HG03432 (cell line): ENCODE measurements around the gene EGLN1.

ENCODE experiments used
- ATAC-seq: cut with Tn5 transposase; IDR thresholded peaks from one replicate; pipeline ENCODE4 v1.9.1; 2021; ENCODE audit warnings: mild to moderate bottlenecking, moderate library complexity; ENCODE audit not compliant: unreplicated experiment

EGLN1 gene

GRCh38 chr1:231401478-231401877, 20.6 kb downstream of the EGLN1 start:
- no peak for ATAC-seq

- no peak for ATAC-seq
Observed at GRCh38 chr1:231397886-231398671, 24.0 kb downstream of the EGLN1 start.

DNA sequence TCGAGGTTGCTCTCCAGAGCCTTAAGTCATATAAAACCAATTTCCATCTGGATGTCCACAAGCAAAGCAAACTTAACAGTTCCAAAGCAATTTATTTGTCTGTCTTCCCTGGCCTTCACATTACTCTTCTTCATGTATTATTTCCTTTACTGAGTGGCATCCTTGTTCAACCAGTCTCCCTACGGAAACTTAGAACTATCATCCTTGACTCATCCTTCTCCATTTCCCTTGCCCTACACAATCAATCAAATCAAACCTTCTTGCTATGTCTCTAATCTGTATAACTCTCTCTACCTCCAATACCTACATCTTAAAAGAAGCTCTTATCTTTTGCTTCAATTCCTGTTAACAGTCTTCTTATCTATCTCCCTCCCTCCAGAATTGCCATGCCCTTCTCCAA, 25.4 kb downstream of the EGLN1 start:
- ATAC-seq, result no peak

GRCh38 chr1:231395998-231396390, 26.1 kb downstream of the EGLN1 start:
- ATAC-seq, result no peak

- no peak for ATAC-seq
Observed at GRCh38 chr1:231395076-231395997, 26.8 kb downstream of the EGLN1 start.

DNA sequence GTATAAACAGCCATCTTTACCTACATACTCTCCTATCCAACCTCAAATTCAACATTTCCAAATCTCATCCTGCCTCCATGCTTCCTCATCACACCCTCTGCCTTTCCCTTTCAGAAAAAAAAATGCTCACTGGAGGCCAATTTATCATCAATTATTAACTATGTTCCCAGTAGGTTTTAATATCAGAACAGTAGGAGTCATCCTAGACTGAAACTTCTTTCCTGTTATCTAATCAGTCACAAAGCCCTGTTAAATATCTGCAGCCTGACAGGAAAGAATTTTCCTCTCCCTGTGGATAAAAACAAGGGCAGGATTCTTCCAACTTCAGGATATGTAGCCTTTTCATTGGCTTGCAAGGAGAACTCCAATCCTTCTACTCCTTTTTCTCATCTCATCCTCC, 28.4 kb downstream of the EGLN1 start:
- no peak for ATAC-seq

DNA sequence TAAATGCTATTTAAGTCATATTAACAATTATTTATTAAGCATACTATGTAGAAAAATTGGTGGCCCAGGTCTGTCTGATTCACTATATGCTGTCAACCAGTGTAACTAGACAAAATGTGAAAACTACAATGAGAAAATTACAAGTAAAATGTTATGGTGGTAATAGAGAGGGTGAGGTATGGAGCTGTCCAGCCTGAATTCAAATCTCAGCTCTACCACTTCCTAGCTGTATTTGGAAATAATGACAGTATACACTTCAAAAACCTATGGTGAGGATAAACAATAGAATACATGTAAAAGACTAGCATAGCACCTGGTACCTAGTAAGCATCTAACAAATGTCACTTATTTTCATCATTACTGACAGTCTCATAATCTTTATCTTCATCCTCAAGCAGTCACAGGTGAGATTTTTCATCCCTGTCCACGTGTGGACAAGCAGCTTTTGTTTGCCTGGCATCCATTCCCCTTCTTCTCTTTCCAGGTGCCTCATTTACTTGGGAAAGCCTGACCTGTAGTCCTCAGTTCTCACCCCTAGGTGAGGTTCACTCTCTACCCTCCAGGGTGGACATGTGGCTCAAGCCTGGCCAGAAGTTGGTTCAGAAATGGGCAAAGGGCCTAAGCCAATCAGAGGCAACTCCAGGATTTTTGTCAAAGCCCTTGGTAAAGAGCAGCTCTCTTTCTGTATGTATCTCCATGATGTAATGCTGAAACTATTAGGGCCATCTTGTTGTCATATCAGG, 29.5 kb downstream of the EGLN1 start:
- ATAC-seq, result no peak

DNA sequence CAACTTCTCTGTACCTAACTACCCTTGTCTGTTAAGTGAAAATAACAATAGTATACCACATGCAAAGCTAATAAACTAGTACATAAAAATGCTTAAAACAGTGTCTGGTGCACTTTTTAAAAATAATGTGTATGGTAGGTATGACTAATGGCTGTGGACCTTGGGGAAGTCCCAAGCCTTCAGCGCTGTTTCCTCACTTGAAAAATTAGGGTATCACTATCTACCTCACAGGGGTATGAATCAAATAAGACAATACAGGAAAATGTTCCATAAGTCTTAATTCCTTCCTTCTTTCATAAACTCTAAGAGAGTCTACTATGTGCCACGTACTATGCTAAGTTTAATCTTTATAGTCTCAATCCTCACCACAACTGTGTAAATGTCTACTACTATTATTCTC, 32.0 kb downstream of the EGLN1 start:
- peak; percentile 68 for ATAC-seq

GRCh38 chr1:231387770-231388669, 34.1 kb downstream of the EGLN1 start:
- ATAC-seq, result no peak

DNA sequence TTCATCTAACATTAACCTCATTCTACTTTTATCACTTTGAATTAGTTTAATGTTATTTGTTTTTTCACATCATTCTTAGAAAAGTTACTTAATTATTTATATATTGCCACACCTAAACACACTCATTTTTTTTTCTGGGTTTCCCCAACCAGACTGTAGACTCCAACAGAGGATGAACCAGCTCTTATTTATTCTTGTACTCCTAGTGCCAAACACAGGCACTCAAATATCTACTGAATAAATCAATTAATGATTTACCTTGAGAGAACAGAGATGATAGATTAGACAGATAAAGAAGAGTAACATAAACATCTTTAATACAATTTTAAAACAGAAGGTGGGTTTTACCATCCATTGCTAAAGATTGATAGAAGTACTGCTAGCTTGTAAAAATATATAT, 35.6 kb downstream of the EGLN1 start:
- ATAC-seq, result no peak

GRCh38 chr1:231385416-231385748, 36.7 kb downstream of the EGLN1 start:
- no peak for ATAC-seq

GRCh38 chr1:231384696-231385415, 37.2 kb downstream of the EGLN1 start:
- no peak for ATAC-seq

- ATAC-seq, result no peak
Observed at GRCh38 chr1:231383159-231383860, 38.8 kb downstream of the EGLN1 start.

DNA sequence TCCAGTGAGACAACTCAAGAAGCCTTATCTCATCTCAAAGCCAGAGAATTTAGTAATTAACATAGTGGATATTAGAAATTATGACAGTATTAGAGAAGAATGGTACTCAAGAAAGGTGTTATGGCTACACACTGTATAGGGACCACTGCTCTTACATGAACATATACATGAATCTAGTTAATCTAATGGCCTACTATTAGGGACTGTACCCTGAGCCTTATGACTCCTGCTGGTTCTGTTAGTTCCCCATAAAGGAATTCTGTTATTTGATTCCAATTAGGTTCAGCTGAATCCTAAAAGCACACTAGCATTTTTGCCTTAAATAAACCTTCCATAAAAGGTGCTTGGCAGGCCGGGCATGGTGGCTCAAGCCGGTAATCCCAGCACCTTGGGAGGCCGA, 39.7 kb downstream of the EGLN1 start:
- no peak for ATAC-seq

- ATAC-seq, result no peak
Observed at GRCh38 chr1:231381729-231382128, 40.4 kb downstream of the EGLN1 start.

- ATAC-seq, result peak; percentile 75
Observed at GRCh38 chr1:231376875-231377549, 45.1 kb downstream of the EGLN1 start.

DNA sequence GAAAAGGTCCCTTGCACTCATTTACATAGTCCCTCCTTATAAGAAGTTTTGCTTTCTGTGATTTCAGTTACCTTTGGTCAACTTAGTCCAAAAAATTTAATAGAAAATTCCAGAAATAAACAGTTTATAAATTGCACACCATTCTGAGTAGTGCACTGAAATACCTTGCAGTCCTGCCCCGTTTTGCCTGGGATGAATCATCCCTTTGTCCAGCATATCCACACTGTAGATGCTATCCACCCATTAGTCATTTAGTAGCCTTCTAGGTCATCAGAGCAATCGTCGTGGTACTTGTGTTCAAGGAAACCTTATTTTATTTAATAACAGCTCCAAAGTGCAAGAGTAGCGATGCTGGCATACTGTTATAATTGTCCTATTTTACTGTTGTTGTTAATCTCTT, 46.0 kb downstream of the EGLN1 start:
- ATAC-seq, result no peak

DNA sequence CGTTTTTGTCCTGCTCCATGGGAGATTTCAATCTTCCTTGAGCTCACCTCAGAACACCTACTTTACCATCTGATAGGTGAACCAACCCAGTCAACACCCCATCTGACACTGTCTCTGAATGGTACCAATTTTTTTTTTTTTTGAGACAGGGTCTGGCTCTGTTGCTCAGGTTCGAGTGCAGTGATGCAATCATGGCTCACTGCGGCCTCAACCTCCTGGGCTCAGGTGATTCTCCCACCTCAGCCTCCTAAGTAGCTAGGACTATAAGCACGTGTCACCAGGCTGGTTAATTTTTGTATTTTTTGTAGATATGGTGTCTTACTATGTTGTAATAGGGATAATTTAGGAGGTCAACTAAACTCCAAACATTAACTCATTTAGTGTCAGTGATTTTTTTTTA, 47.7 kb downstream of the EGLN1 start:
- no peak for ATAC-seq

GRCh38 chr1:231372501-231372900, 49.6 kb downstream of the EGLN1 start:
- ATAC-seq, result no peak
